GM12891 (cell line): ENCODE data around the gene LYAR.

ENCODE experiments used
- POLR2A ChIP-seq: IDR thresholded peaks from 2 replicates; pipeline ENCODE4 v1.6.1; 2011; ENCODE audit warnings: low read depth, low read length, control low read depth
- POLR2AphosphoS5 ChIP-seq: IDR thresholded peaks from 2 replicates; pipeline ENCODE4 v1.6.1; 2011; ENCODE audit warnings: low read depth, low read length, control low read depth
- POU2F2 ChIP-seq: IDR thresholded peaks from 2 replicates; pipeline ENCODE4 v1.6.1; 2011; ENCODE audit warnings: low read depth, mild to moderate bottlenecking, control low read depth, low read length, moderate library complexity
- SPI1 ChIP-seq: IDR thresholded peaks from 2 replicates; pipeline ENCODE4 v1.6.1; 2011; ENCODE audit warnings: low read depth, low read length, control low read depth
- TAF1 ChIP-seq: IDR thresholded peaks from 2 replicates; pipeline ENCODE4 v1.6.1; 2011; ENCODE audit warnings: low read depth, low read length, control low read depth

DNA sequence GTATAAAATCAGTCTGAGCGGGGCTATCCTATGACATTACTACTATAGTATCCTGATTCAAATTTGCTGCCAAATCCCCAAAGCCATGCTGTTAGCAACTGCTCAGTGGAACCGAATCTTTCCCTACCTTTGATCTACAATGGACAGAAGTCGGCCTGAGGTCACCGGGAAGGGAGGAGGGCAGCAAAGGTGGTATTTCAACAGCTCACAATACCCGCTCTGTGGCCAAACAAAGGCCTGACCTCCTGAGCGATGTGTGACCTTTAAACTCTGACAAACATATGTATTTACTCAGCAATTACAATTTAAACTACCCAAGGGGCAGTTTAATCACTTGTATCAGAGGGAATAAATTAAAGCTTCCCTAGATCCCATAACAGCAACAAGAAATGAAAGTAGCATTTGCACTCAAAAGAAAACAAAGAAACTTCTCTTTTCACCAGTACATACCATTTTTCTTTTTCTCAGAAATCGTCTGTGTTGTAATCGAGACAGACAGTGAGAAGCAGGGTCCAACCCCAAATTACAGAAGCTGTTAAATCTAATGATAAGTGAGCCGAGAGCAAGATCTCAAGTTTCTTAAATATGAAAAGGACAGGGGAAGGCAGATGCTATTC lies 30.4 kb downstream of the LYAR start:
- TF ChIP-seq POU2F2 = no peak
- no peak for TF ChIP-seq POLR2A
- TF ChIP-seq SPI1 = no peak
- TF ChIP-seq POLR2AphosphoS5 = no peak
- no peak for TF ChIP-seq TAF1
